H1 (cell line): Measurements from ENCODE around the gene MPC1. TPM values are rescaled to one million over a fixed set of nuclear protein-coding genes. Genes with fewer than 3 reads are reported as not detected.

ENCODE experiments used
- CTCF ChIA-PET: fragments of 300-600 bp; sonication (Branson Sonifier 250); formaldehyde crosslinking; loops from one replicate; lab custom pipeline; 2021; ENCODE audit not compliant: partially characterized antibody; lab: Charles Lee
- POLR2A ChIA-PET: fragments of 300-600 bp; sonication (Branson Sonifier 250); formaldehyde crosslinking; loops from one replicate; lab custom pipeline; 2021; ENCODE audit warnings: inconsistent platforms; ENCODE audit not compliant: partially characterized antibody; lab: Charles Lee
- DNase-seq, 2 experiments: peaks; one replicate each; pipeline versions ENCODE4 v3.0.0 to v3.0.0-alpha.2; 2010 to 2022; ENCODE audit warnings: low spot score in 2 of 2, low read depth in 1 of 2, mixed read lengths in 1 of 2
- FAIRE-seq: peaks from 2 replicates; lab custom pipeline; 2011; peaks lifted over from hg19 to GRCh38; lab: Jason Lieb, UNC
- H2AFZ ChIP-seq: 2 replicates; pipeline ENCODE4 v1.8.1; 2012; ENCODE audit warnings: low read length, inconsistent platforms
- H2AK5ac ChIP-seq: 2 replicates; pipeline ENCODE4 v1.6.1; 2013; ENCODE audit warnings: low read depth, low read length
- H2BK120ac ChIP-seq: replicated peaks from 2 replicates; pipeline ENCODE3; 2013; ENCODE audit warnings: low read depth, low read length, inconsistent platforms
- H2BK12ac ChIP-seq: 2 replicates; pipeline ENCODE4 v1.6.1; 2013; ENCODE audit warnings: low read depth, low read length
- H2BK15ac ChIP-seq: 2 replicates; pipeline ENCODE4 v1.6.1; 2013; ENCODE audit warnings: low read length
- H2BK20ac ChIP-seq: 2 replicates; pipeline ENCODE4 v1.6.1; 2013; ENCODE audit warnings: low read length
- H2BK5ac ChIP-seq: 2 replicates; pipeline ENCODE4 v1.6.1; 2013; ENCODE audit warnings: low read depth, low read length
- H3K14ac ChIP-seq: 2 replicates; pipeline ENCODE4 v1.6.1; 2013; ENCODE audit warnings: inconsistent platforms; ENCODE audit not compliant: insufficient read length
- H3K18ac ChIP-seq: 2 replicates; pipeline ENCODE4 v1.6.1; 2013; ENCODE audit warnings: low read length; ENCODE audit errors: extremely low read depth
- H3K23ac ChIP-seq: 2 replicates; pipeline ENCODE4 v1.6.1; 2013; ENCODE audit warnings: inconsistent platforms; ENCODE audit not compliant: insufficient read length
- H3K23me2 ChIP-seq: 2 replicates; pipeline ENCODE4 v1.6.1; 2013; ENCODE audit warnings: low read depth, low read length
- H3K27ac ChIP-seq: 2 replicates; pipeline ENCODE4 v1.6.1; 2011; ENCODE audit warnings: low read depth, low read length, inconsistent platforms
- H3K27me3 ChIP-seq, 4 experiments: replicated peaks in 1 of 4; 1 replicate in 1 of 4; 2 replicates in 3 of 4; pipeline versions ENCODE4 v1.6.1 to v1.8.1; 2011 to 2013; ENCODE audit warnings: low read length in 3 of 4, mild to moderate bottlenecking in 3 of 4, inconsistent platforms in 2 of 4, mixed read lengths in 2 of 4, moderate library complexity in 1 of 4; ENCODE audit not compliant: control insufficient read depth in 3 of 4, insufficient read depth in 3 of 4; ENCODE audit errors: extremely low read depth in 1 of 4
- H3K36me3 ChIP-seq, 4 experiments: 2 replicates each; pipeline versions ENCODE4 v1.6.1 to v1.8.1; 2011 to 2013; ENCODE audit warnings: mild to moderate bottlenecking in 4 of 4, low read length in 3 of 4, moderate library complexity in 2 of 4, control low read depth in 1 of 4, inconsistent platforms in 1 of 4; ENCODE audit not compliant: insufficient read depth in 4 of 4, control insufficient read depth in 2 of 4
- H3K4ac ChIP-seq: replicated peaks from 2 replicates; pipeline ENCODE3; 2013; ENCODE audit warnings: low read length, low read depth, mixed read lengths, inconsistent platforms; ENCODE audit not compliant: insufficient read length
- H3K4me1 ChIP-seq, 4 experiments: replicated peaks in 1 of 4; 1 replicate in 1 of 4; 2 replicates in 3 of 4; pipeline versions ENCODE4 v1.6.1 to v1.8.1; 2011 to 2013; ENCODE audit warnings: low read length in 3 of 4, inconsistent platforms in 2 of 4, mixed read lengths in 1 of 4; ENCODE audit not compliant: insufficient read depth in 4 of 4, control insufficient read depth in 3 of 4
- H3K4me2 ChIP-seq, 2 experiments: 2 replicates each; pipeline versions ENCODE4 v1.6.1 to v1.8.1; 2011 to 2013; ENCODE audit warnings: low read depth in 2 of 2, low read length in 2 of 2, control low read depth in 1 of 2, inconsistent platforms in 1 of 2, mild to moderate bottlenecking in 1 of 2; ENCODE audit not compliant: insufficient read depth in 1 of 2
- H3K4me3 ChIP-seq, 4 experiments: fragments of 200-600, 300-600 bp in 1 of 4; sonication (generic), shearing (Covaris generic), sonication (Bioruptor Twin) in 1 of 4; 2 replicates each; pipeline versions ENCODE4 v1.5.1 to v1.8.1; 2011 to 2016; ENCODE audit warnings: low read length in 4 of 4, low read depth in 3 of 4, control low read depth in 2 of 4, inconsistent platforms in 2 of 4, mild to moderate bottlenecking in 2 of 4, mixed read lengths in 1 of 4, moderate library complexity in 1 of 4; ENCODE audit not compliant: insufficient read depth in 2 of 4; ENCODE audit errors: extremely low read depth in 1 of 4
- H3K56ac ChIP-seq: replicated peaks from 2 replicates; pipeline ENCODE3; 2013; ENCODE audit warnings: low read depth, mild to moderate bottlenecking, mixed read lengths, low read length, inconsistent platforms; ENCODE audit not compliant: insufficient read length
- H3K79me1 ChIP-seq: 2 replicates; pipeline ENCODE4 v1.6.1; 2013; ENCODE audit warnings: low read depth, low read length, control low read depth
- H3K79me2 ChIP-seq, 2 experiments: 2 replicates each; pipeline versions ENCODE4 v1.6.1 to v1.8.1; 2012 to 2013; ENCODE audit warnings: low read length in 2 of 2, mild to moderate bottlenecking in 2 of 2, inconsistent platforms in 1 of 2; ENCODE audit not compliant: insufficient read depth in 2 of 2, control insufficient read depth in 1 of 2
- H3K9ac ChIP-seq, 4 experiments: replicated peaks in 1 of 4; 1 replicate in 1 of 4; 2 replicates in 3 of 4; pipeline versions ENCODE4 v1.6.1 to v1.8.1; 2011 to 2013; ENCODE audit warnings: low read depth in 3 of 4, low read length in 3 of 4, control low read depth in 2 of 4, mild to moderate bottlenecking in 2 of 4, moderate library complexity in 2 of 4, inconsistent platforms in 1 of 4; ENCODE audit errors: extremely low read depth in 1 of 4
- H3K9me3 ChIP-seq, 2 experiments: 2 replicates each; pipeline versions ENCODE4 v1.6.1 to v1.8.1; 2012 to 2013; ENCODE audit warnings: mild to moderate bottlenecking in 2 of 2, moderate library complexity in 2 of 2, control low read depth in 1 of 2, inconsistent platforms in 1 of 2, low read depth in 1 of 2, low read length in 1 of 2, mixed read lengths in 1 of 2; ENCODE audit not compliant: insufficient read depth in 2 of 2
- H4K20me1 ChIP-seq, 2 experiments: replicated peaks in 1 of 2; 2 replicates each; pipeline versions ENCODE3 to v1.8.1; 2011 to 2013; ENCODE audit warnings: inconsistent platforms in 2 of 2, low read length in 2 of 2, mild to moderate bottlenecking in 1 of 2; ENCODE audit not compliant: insufficient read depth in 2 of 2, control insufficient read depth in 1 of 2
- H4K5ac ChIP-seq: 2 replicates; pipeline ENCODE4 v1.6.1; 2013; ENCODE audit warnings: low read length, low read depth, mixed read lengths, inconsistent platforms; ENCODE audit not compliant: insufficient read length
- H4K8ac ChIP-seq: 2 replicates; pipeline ENCODE4 v1.8.0; 2013; ENCODE audit warnings: mild to moderate bottlenecking, moderate library complexity, low read length, inconsistent platforms; ENCODE audit not compliant: insufficient read depth; ENCODE audit errors: extremely low read depth
- H4K91ac ChIP-seq: replicated peaks from 2 replicates; pipeline ENCODE3; 2013; ENCODE audit warnings: low read length, mixed read lengths, inconsistent platforms; ENCODE audit not compliant: insufficient read length
- EP300 ChIP-seq, 2 experiments: IDR thresholded peaks; 1 replicate in 1 of 2; 2 replicates in 1 of 2; pipeline ENCODE4 v1.6.1; 2011 to 2012; ENCODE audit warnings: low read depth in 2 of 2, low read length in 2 of 2, mild to moderate bottlenecking in 2 of 2, borderline replicate concordance in 1 of 2, inconsistent platforms in 1 of 2, moderate library complexity in 1 of 2
- HDAC2 ChIP-seq, 2 experiments: fragments of 300-600 bp in 1 of 2; sonication (generic) in 1 of 2; IDR thresholded peaks; 2 replicates each; pipeline ENCODE4 v1.6.1; 2011 to 2012; ENCODE audit warnings: low read depth in 2 of 2, low read length in 2 of 2, mild to moderate bottlenecking in 2 of 2, moderate library complexity in 2 of 2, borderline replicate concordance in 1 of 2, inconsistent platforms in 1 of 2
- JUN ChIP-seq: IDR thresholded peaks from 2 replicates; pipeline ENCODE4 v1.6.1; 2011; ENCODE audit warnings: low read depth, mild to moderate bottlenecking, improper control_type of control experiment, low read length
- JUND ChIP-seq: IDR thresholded peaks from 2 replicates; pipeline ENCODE4 v1.6.1; 2011; ENCODE audit warnings: mild to moderate bottlenecking, improper control_type of control experiment, low read length
- KDM5A ChIP-seq: fragments of 200-600 bp; IDR thresholded peaks from 2 replicates; pipeline ENCODE4 v1.7.1; 2012; ENCODE audit warnings: mild to moderate bottlenecking, low read length, inconsistent platforms, mixed read lengths
- NRF1 ChIP-seq: IDR thresholded peaks from 2 replicates; pipeline ENCODE4 v1.6.1; 2011; ENCODE audit warnings: mild to moderate bottlenecking, low read depth, low read length, improper control_type of control experiment
- RAD21 ChIP-seq, 2 experiments: IDR thresholded peaks in 1 of 2; conservative IDR thresholded peaks in 1 of 2; 2 replicates each; pipeline ENCODE4 v1.6.1; 2011; ENCODE audit warnings: low read depth in 2 of 2, low read length in 2 of 2, improper control_type of control experiment in 1 of 2, inconsistent platforms in 1 of 2, mild to moderate bottlenecking in 1 of 2, moderate library complexity in 1 of 2
- RNF2 ChIP-seq: fragments of 200-900, 300-1000 bp; sonication (generic); IDR thresholded peaks from 2 replicates; pipeline ENCODE4 v1.7.1; 2016; ENCODE audit warnings: borderline replicate concordance, low read depth, mild to moderate bottlenecking, antibody characterized with exemption, low read length; ENCODE audit not compliant: poor library complexity, severe bottlenecking; ENCODE audit errors: missing control alignments
- SIX5 ChIP-seq: IDR thresholded peaks from 2 replicates; pipeline ENCODE4 v1.6.1; 2011; ENCODE audit warnings: mild to moderate bottlenecking, low read depth, low read length
- SUZ12 ChIP-seq: fragments of 200-600 bp; sonication (generic); IDR thresholded peaks from 2 replicates; pipeline ENCODE4 v1.6.1; 2012; ENCODE audit warnings: mild to moderate bottlenecking, inconsistent platforms, low read length, moderate library complexity, mixed read lengths
- WGBS, 2 experiments: shearing (Covaris generic) in 1 of 2; methylation state at CpG; one replicate each; pipeline versions ENCODE4 v1.1.6 to v1.1.7; 2013 to 2015; ENCODE audit warnings: low lambda C conversion rate in 2 of 2, mixed read lengths in 2 of 2, inconsistent platforms in 1 of 2, low coverage in 1 of 2, missing lambda C conversion rate in 1 of 2; ENCODE audit not compliant: insufficient replicate concordance in 2 of 2, insufficient coverage in 1 of 2, insufficient read length in 1 of 2; ENCODE audit errors: extremely low coverage in 1 of 2, missing lambda C conversion rate in 1 of 2; 5-methylcytosine and 5-hydroxymethylcytosine counted together
- polyA plus RNA-seq, 7 experiments: library from polyadenylated mRNA; depleted of rRNA in 3 of 7; stranded (reverse) in 5 of 7; unstranded in 2 of 7; fragments of >200 nt in 5 of 7; fragments of 200-250 nt in 2 of 7; gene quantifications; 1 replicate in 5 of 7; 2 replicates in 1 of 7; 4 replicates in 1 of 7; pipeline versions ENCODE4 v1.2.1 to v1.2.3, GENCODE V29; 2011 to 2013; ENCODE audit warnings: missing spikeins in 2 of 7, mixed read lengths in 2 of 7
- total RNA-seq: library from RNA; stranded (reverse); fragmentation: NEBNext Ultra II Directional; extraction: Animal tissue kit (Norgen Biotek cat#: 25700); gene quantifications from 2 replicates; pipeline ENCODE4 v1.2.1, GENCODE V29; 2021

The MPC1 gene
- total and polyA plus RNA-seq, 2 of the 8 experiments (the other 6 are each of a cell fraction or from before 2014, with no cell fraction given) = 10.2 to 12.6 TPM

- Histone ChIP-seq H3K23ac (no peak overlapping the region), H3K4me3 (peak overlapping the region; percentile 59 to 83 (median 62)), H3K9ac (no peak overlapping the region), H3K27me3 (no peaks in the 10 kb centered on the region), H2AFZ (peak overlapping the region; percentile 82; the same call in 1 of the 2 replicates), H2BK20ac (no peak overlapping the region), H3K18ac (no peak overlapping the region), H2AK5ac (no peak overlapping the region), H3K4ac (no peak overlapping the region), H4K20me1 (peaks cover 0 to 3% of the 10 kb centered on the region in 2 experiments), H3K27ac (no peak overlapping the region), H2BK12ac (no peak overlapping the region), H3K23me2 (peaks cover 7% of the 10 kb centered on the region), H4K5ac (no peak overlapping the region), H3K79me1 (no peaks in the 10 kb centered on the region), H3K36me3 (no peaks in the 10 kb centered on the region), H4K91ac (no peak overlapping the region), H3K14ac (no peak overlapping the region), H3K79me2 (0 out of 4 replicates have a peak, but pooled peaks cover 0 to 4% of the 10 kb centered on the region in 2 experiments), H2BK120ac (no peak overlapping the region), H3K56ac (no peak overlapping the region), H3K9me3 (no peaks in the 10 kb centered on the region), H2BK15ac (no peak overlapping the region), H3K4me2 (peak overlapping the region; percentile 78 to 100), H4K8ac (no peak overlapping the region), H3K4me1 (peaks cover 0 to 4% (median 1%) of the 10 kb centered on the region in 4 experiments; a peak in 3 of 7 replicates), H2BK5ac (no peak overlapping the region)
- POLR2A ChIA-PET = interaction anchor here (0.8 to 1.2 kb wide), 4 partner anchors 17 to 75 kb away, joined by 3 to 5 read pairs (median 4); no protein-coding TSS in a partner anchor
- DNase-seq (peak in 1 of 2 experiments; percentile 93), FAIRE-seq (no peak)
- 5% methylated on average over 27 of the region's 49 CpGs; no CpG with 5 or more reads in 1 of the 2 experiments for WGBS, 2 experiments
- CTCF ChIA-PET = interaction anchor here (0.6 to 6.4 kb wide), 31 partner anchors 8 to 108 kb away, joined by 3 to 88 read pairs (median 4); partner anchors contain the start of genes PRR18 and SFT2D1
- no peak for TF ChIP-seq NRF1
- TF ChIP-seq EP300 (IDR thresholded peaks at IDR 0.05; ENCODE audit: borderline replicate concordance in 1 of 2, low read depth in 2 of 2, low read length in 2 of 2) = no peak
- TF ChIP-seq JUN = no peak
- TF ChIP-seq HDAC2 (IDR thresholded peaks at IDR 0.05; ENCODE audit: borderline replicate concordance in 1 of 2, low read depth in 2 of 2, low read length in 2 of 2) = no peak
- no peak for TF ChIP-seq JUND
- TF ChIP-seq KDM5A = no peak
- TF ChIP-seq RAD21 (IDR thresholded peaks at IDR 0.05 in 1 of 2, conservative IDR thresholded peaks at IDR 0.05 in 1 of 2; ENCODE audit: low read depth in 2 of 2, low read length in 2 of 2) = peak; percentile 64 to 74
- TF ChIP-seq RNF2 = no peak
- TF ChIP-seq SIX5 = no peak
- TF ChIP-seq SUZ12 = no peak
Measured at GRCh38 chr6:166381733-166382499, 824 bp downstream of the MPC1 start.
